NCI-H2081 (cell line): Measurements from ENCODE around the gene YWHAH.
A peak's percentile ranks its signal among the peaks of the same experiment; 100 is the strongest.

ENCODE experiments used
- DNase-seq, 2 experiments: peaks; one replicate each; lab custom pipeline; 2025; lab: John Stamatoyannopoulos, UW

YWHAH gene

DNA sequence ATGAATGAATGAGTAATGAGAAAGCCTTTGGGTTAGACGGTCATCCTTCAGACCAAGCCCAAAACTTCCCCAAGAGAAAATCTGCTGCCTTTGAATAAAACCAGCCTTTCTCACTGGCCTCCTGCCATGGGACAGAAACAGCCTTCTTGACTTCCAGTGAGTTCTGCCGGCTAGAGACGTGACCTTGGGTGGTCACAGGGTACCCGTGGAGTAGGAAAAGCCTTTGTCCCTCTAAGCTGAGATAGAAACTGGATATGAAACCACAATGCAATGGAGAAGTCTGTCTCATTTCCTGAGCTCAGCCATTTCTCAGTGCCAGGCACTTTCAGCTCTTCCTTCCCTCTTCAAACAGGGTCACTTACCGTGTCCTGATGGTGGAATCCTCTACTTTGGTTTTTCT is 21.2 kb upstream of the YWHAH start:
- no peak for DNase-seq

DNA sequence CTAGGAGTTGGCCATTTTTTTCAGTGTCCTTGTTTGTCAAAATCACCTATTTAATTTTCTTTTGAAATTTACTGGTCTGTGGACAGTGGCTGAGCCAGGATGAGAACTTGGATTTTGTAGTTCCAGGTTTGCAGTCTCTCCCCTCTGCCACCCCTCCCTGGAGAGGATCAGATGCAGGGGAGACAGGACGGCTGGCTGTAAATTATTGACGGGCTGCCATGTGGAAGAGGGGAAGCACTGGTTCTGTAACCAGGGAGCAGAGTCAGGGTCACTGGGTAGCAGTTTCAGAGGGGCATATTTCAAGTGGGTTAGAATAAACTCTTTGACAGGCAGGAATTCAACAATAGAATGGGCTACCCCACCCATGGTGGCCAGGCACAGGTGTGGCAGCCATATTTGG is 20.6 kb upstream of the YWHAH start:
- DNase-seq: no peak

DNA sequence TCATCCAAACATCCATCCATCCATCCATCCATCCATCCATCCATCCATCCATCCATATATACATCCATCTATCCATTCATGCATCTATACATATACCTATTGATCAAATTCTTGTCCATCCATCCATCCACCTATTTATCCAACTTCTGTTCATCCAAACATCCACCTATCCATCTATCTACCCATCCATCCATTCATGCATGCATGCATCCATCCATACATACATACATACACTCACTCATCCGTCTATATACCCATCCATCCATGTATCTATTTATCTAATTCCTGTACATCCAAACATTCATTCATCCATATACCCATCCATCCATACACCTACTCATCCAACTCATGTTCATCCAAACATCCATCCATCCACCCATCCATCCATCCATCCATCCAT is 19.3 kb upstream of the YWHAH start:
- DNase-seq: no peak

DNA sequence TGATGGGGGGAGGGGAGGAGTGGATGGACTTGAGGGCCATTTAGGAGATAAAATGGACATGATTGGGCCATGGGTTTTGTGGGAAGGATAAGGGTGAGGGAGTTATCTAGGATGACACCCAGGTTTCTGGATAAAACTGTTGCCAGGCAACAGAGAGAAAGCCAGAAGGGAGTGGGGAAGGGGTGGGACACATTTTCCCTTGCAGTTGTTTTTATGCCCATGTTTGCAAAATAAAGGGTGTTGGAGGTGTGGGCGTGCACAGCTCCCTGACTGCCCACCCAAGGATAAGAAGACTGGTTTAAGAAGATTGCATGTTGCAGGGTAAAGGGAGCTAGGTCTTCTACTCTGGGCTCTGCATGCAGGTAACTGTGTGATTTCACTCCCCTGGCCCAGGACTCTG is 18.3 kb upstream of the YWHAH start:
- DNase-seq: no peak

DNA sequence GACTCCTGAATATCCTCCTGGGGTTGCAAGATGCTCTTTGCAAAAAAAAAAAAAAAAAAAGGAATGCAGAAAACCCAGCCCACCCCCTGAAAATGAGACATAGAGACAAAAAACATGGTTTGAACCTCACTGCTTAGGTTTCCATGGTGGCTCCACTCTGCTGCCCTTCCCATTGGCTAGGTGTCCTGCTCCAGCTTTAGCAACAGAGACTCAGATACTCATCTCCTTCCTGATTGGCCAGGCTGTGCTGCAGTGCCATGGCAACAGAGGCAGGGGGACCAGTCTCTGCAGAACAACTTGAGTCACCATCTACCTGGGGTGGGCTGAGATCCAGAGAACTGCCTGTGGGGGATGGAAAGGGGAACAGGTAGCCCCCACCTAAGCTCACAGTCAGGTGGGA is 17.4 kb upstream of the YWHAH start:
- DNase-seq: no peak

DNA sequence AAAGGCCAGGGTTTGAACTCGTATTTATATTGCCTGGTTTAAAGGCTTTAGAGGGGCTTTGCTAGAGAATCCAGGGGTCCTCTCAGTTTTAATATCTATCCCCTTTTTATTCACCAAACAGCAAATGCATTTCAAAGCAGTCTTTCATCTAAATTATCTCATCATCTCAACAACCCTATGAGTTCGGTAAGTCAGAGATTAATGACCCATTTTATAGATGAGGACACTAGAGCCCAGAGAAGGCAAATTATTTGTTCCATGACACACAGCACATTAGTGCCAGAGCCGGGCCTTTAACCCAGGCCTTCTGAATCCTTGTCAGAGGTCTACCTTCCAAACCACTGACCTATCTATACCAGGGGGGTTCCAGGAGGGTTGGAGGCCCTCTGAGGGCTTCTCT is 16.8 kb upstream of the YWHAH start:
- no peak for DNase-seq

DNA sequence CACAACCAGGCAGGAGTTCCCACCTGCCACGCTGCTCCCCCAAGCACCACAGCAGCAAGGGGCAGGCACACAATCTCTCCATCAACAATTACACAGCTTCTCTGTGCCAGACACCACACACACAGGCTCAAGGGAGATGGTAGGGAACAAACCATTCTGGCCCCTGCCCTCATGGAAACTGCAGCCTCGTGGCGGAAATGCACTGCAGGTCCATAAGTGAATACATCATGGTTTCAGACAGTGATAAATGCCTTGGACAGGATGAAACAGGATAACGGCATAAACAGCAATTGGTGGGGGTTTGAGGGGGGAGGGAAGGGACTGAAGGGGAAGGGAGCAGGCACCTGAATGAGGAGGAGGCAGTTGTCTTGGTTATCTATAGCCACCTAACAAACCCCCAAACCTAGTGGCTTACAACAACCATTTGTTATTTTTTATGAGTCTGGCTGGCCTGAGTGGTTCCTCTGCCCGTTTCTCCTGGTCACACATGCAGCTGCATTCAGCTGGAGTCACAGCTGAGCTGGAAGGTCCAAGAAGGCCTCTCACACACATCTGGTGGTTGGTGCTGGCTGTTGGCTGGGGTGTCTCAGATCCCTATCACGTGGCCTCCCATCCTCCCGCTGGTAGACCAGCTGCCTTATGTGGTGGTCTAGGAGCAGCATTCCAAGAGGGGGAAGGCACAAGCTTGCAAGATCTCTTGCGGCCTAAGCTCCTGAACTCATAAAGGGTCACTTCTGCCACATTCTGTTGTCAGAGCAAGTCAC is 15.0 kb upstream of the YWHAH start:
- no peak for DNase-seq

DNA sequence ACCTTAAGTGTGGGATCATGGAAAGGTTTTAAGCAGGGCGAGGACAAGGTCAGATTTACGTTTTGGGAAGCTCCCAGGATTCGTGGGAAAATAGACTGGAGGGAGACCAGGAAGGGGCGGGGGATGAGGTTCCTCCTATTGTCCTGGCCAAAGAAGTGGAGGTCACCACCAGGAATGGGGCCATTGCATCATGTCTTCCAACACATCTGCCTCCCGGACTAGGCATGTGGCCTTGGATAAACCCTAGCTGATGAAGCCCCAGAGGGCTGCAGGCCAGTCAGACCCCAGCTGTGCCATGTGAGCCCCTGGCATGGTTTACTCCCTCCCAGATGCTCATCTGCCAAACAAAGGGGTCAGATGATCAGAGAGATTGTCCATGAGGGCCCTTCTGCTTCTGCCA is 11.5 kb upstream of the YWHAH start:
- DNase-seq: no peak

DNA sequence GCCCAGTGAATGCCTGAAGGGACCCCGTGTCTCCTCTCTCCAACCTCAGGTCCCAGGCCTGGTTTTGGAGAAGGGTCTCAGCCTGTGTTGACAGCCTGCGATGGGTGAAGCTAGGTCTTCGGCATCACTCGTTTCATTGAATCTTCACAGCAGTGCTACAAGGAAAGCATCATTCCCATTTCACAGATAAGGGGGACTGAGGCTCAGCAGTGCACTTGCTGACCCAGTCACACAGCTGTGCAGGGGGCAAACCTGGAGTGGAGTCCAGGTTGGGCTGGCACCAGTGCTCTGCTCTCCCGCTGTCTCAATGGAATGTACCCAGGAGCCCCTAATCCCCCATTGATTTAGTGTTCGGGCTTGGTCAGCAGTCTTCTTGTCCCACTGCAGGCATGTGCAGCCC is 10.9 kb upstream of the YWHAH start:
- DNase-seq: no peak

DNA sequence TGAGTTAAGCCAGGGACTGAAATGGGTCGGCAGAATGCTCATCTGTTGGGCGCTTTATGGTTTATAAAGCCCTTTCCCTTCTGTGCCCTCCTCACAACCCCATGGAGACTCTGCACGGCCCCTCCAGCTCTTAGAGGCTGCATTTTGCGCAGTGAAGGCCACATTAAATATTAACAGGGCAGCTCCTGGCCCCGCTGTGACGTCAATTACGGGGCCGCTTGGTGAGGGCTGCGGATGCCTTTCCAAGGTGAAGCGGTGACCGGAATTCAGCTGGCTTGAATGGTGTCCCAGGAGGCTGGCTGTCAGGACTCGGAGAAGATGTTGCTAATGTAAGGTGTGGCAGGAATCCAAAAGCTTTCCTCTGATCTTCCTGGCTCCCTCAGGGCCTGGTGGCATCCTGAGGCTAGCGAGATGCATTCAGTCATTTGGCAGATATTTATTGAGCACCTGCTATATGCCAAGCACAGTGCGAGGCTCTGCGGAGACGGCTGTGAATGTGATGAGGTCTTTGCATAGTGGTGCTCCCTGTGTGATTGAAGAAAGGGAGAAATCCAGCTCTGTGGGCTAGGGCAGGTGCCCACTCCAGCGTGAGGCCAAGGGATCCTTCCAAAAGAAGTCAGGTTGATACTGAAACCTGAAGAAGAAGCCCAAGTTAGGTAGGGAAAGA is 10.4 kb upstream of the YWHAH start:
- no peak for DNase-seq

DNA sequence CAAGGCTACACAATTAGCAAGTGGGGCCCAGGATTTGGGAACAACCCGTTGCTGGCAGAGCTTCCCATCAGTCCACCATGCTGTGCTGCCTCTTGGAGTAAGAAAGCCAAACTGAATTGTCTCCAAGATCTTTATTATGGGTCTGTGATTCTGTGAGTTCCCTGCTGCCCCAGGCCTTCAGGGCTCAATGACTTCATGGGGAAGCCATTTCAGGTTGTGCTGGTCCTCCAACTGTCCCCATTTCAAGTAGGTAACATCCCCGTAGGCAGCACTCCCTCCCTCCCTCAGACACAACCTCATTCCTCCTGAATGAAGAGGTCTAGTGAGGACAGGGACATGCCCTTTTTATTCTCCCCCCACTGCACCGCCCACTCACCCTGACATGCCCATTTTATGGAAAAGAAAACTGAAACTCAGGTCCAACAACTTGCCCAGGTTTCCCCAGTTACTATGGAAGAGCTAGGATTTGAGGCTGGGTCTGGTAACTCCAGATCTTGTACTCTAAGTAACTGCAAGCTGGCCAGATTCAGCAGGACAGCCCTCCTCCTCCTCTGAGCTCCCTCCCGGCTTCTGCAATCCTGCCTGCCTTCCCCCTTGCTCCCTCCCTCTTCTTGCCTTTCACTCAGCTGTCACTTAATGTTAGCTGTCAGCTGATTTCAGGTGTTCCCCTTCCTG is 8.2 kb upstream of the YWHAH start:
- DNase-seq: no peak

DNA sequence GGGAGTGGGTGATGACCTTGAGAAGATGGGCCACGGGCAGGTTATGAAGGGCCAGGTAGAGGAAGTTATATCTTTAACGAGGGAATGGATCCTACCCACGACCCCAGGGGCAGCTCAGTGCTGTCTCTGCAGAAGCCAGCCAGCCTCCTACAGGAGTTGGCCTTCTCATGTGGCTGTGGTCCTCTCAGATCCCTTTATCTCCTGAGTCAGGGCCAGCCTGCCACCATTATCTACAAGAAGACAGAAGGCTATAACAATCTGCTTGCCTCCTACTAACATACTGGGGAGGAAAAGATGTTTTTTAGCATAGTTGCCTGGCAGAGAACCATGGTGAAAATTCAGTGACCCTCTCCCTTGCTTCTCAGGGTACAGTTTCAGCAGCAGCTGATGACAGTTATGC is 7.0 kb upstream of the YWHAH start:
- no peak for DNase-seq

DNA sequence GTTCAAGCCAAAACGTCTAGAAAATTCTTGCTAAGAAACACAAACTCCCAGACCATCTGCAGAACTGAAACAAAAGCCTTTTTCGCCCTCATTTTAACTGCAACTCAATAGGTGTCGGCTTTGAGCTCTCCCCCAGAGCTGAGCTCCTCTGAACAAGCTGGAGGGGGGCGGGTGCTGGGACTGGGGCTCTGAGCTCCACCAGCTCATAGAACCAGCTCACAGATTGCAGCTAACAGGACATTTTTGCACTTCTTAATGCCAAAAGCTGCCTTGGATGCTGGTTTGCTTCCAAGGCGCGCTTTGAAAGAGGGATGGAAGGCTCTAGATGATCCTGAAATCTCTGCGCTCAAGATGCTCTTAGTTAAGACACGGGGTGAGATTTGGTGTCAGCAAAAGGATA is 6.0 kb upstream of the YWHAH start:
- DNase-seq: no peak

DNA sequence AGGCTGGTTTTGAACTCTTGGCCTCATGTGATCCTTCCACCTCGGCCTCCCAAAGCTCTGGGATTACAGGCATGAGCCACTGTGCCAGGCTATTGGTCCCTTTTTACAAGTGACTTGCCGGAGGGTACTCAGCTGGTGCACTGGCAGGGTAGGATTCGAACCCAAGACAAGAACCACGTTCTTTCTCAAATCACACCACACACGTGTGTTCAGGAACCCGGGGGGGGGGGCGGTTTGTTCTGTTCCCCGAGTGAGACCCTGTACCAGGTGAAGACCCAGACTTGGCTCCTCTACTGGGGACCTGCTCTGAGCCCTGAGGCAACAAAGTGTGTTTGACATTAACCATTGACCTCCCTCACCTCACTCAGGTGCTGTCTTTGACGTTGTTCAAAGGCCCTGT is 3.8 kb upstream of the YWHAH start:
- DNase-seq: no peak

DNA sequence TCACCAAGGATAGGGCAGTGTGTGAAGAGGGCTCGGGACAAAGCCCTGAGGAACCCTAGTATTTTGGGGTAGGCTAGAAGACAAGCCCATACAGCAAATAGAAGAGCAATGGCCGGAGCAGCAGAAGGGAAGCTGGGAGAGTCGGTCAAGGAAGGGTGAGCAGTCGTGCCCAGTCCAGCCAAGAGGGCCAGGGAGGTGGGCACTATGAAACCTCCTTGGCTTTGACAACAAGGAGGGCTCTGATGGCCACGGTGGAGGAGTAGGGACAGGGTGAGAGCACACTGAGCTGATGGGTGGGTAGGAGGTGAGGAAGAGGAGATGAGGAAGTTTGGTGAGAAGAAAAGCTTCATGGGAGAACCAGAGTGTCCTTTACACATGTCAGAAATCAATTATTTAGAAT is 2.2 kb upstream of the YWHAH start:
- no peak for DNase-seq

DNA sequence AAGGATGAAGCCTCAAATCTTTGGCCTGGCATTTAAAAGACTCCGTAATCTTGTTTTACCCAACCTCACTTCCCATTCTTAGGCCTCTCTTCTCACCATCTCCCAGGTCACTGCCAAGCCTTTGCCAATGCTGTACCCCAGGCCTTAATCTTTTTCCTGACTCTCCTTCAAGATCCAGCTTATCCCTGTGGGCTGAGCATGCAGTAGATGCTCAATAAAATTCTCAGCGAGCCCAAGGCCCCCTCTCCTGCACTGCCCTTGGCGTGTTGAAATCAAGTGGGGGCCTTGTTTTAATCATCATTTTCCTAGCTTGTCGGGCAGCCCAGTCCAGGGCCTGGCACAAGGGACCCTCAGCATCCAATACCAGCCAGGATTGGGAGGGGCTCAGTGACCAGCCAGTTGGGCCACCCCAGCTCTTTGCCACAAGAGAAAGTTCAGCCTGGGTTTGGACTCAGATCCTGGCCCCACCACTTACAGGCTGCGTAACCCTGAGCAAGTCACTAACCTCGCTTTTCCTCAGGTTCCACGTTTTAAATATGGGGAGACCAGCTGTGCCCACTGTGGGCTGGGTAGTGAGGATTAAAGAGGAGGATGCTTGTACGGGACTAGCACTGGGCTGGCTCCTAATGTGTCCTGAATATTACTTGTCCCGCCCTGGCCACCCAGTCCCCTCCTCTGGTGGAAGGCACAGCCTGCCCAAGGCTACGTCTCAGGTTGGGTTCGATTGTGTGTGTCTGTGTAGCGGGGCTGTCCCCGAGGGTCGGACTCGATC is 943 bp upstream of the YWHAH start:
- DNase-seq: no peak

DNA sequence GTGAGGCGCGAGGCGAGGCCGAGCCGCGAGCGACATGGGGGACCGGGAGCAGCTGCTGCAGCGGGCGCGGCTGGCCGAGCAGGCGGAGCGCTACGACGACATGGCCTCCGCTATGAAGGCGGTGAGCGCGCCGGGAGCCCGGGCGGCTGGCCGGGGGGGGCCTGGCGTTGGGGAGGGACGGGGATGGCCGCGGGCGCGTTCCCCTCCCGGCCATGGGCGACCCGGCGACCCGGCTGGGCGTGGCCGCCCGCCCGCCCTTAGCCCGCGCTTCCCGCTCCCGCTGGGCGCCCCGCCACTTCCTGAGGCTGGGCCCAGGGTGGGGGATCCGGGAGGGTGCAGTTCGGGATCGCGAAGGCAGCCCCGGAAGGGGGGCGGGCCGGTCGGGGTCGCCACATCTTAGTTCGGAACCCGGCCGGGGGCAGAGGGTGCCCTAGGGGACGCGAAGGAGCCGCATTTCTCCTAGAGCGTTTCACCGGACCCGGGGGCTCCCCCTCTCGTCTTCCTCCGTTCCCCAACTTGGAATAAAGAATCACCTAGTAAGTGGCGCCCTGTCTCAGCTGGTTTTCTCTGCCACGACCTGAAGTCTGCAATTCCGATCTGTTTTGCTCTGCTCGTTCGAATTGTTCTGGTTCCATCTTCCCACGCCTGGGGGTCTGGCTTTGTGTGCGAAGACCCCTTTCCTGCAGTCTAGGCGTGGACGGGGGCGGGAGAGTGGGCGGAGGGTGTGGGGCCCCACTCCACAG is 536 bp downstream of the YWHAH start:
- peak in 1 of 2 experiments; percentile 45 for DNase-seq

DNA sequence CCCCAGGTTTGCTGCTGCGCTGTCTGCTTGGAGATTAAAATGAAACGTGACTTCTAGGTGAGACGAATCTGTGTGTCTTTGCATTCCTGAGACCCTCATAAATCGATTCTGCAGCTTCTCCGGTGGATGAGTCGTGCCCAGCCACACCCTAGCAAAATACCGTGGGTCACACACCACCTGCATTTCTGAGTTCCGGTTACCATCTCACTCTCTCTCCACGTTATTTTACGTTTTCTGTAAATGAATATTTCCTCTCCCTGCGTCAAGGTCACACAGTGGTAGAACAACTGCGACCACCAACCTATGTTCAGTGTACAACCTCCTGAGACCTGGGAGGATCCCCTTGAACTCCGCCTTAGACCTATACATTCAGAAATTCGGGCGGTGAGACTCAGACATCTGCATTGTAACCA is 1.1 kb downstream of the YWHAH start:
- peak in 1 of 2 experiments; percentile 7 for DNase-seq

DNA sequence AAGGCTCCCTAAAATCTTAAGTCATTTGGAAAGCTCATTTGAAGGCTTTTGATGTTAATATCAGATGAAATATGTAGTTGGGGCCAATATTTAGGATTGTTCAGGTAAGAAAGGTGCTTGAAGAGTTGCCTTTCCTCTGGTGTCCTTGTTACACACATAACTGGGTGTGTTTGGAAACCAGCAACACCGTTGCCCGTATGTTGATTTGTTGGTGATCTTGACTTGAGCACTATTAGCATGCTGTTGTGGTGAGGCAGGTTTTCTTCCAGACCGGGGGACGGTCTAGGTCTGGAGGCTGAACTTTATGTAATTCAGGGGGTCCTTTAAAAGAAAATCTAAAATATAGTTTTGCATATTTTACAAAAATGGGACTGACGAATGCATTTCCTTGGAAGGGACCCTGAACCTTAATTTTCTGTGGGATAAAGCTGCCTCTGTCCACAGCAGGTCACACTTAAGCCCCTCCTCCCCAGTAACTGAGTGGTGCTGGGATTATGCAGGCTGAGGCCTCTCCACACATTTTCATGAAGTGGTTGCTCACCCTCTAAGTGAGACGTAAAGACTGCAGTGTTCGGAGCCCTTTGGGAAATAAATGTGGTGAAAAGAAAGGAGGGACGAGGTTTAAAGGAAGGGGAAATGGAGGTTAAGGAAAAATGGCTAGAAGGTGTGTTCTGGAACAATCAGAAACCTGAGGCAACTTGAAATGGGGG is 1.8 kb downstream of the YWHAH start:
- DNase-seq: no peak

DNA sequence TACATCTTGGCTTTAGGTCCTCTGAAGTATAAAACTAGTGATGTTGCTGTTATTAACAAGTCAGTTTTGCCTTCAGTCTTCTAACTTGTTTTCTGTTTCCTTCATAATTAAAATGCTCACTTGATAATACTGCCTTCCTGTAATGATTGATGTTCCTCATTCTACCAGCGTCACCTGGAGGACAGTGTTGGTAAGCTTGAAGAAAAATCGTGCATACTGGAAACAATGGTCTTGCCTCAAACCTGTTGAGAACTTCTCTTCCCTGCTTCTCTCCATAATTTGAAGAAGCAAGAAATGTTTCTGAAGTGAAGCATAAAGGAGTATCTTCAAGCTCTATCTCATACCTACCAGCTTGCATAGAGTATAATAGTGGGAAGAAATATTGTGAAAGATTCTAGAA is 3.0 kb downstream of the YWHAH start:
- peak in 1 of 2 experiments; percentile 31 for DNase-seq

DNA sequence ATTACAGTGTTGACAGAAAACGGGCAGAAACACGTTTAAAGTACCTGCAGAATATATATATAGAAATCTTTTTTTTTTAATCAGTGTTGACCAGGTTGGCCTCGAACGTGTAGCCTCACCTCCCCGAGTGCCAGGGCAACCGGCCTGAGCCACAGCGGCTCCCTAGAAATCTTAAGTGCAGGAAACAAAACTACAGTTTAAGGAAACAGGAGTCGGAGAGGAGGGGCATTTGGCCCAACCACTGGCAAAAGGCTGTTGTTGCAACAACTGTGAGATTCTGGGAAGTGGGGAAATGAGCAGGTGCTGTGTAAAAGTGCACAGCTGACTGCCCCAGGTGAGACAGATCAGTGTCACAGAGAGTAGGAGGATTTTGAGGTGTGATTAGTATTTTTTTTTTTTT is 3.7 kb downstream of the YWHAH start:
- no peak for DNase-seq
